Heart left ventricle (tissue), 16 donors: Measurements from ENCODE around the gene OMA1. TPM values are rescaled to one million over a fixed set of nuclear protein-coding genes. Genes with fewer than 3 reads are reported as not detected.

ENCODE experiments used
- ATAC-seq, 4 donors: fragments of 200-7000 bp; cut with Tn5 transposase; one replicate each; pipeline ENCODE4 v1.9.1; 2020 to 2022; ENCODE audit warnings: moderate library complexity in 4 of 4, mild to moderate bottlenecking in 3 of 4, moderate number of reproducible peaks in 1 of 4
- DNase-seq, 5 donors: peaks; one replicate each; pipeline ENCODE4 v3.0.0-alpha.2; 2020
- H3K27ac ChIP-seq, 12 donors: fragments of 200-600 bp; sonication (generic) in 4 of 12; one replicate each; pipeline versions ENCODE4 v1.5.0 to v1.8.0; 2016 to 2022; ENCODE audit warnings: mild to moderate bottlenecking in 2 of 12
- H3K27me3 ChIP-seq, 9 donors: fragments of 200-600 bp; sonication (generic) in 2 of 9; one replicate each; pipeline versions ENCODE4 v1.5.1 to v1.8.0; 2016 to 2022; ENCODE audit warnings: mild to moderate bottlenecking in 3 of 9
- H3K36me3 ChIP-seq, 9 donors: fragments of 200-600 bp; sonication (generic) in 2 of 9; one replicate each; pipeline versions ENCODE4 v1.5.0 to v1.8.0; 2018 to 2022; ENCODE audit warnings: mild to moderate bottlenecking in 2 of 9
- H3K4me1 ChIP-seq, 12 donors: fragments of 200-600 bp; sonication (generic) in 4 of 12; one replicate each; pipeline versions ENCODE4 v1.5.0 to v1.8.0; 2016 to 2022; ENCODE audit warnings: mild to moderate bottlenecking in 3 of 12
- H3K4me3 ChIP-seq, 12 donors: fragments of 200-600 bp; sonication (generic) in 4 of 12; one replicate each; pipeline versions ENCODE4 v1.5.0 to v1.8.0; 2017 to 2022; ENCODE audit warnings: mild to moderate bottlenecking in 9 of 12, moderate library complexity in 4 of 12
- H3K9me3 ChIP-seq, 12 donors: fragments of 200-600 bp; sonication (generic) in 4 of 12; one replicate each; pipeline versions ENCODE4 v1.5.0 to v1.8.0; 2016 to 2022; ENCODE audit warnings: mild to moderate bottlenecking in 1 of 12
- POLR2A ChIP-seq, 2 donors: fragments of 450-650 bp; IDR thresholded peaks; one replicate each; pipeline ENCODE4 v1.6.1; 2017; ENCODE audit warnings: antibody characterized with exemption in 2 of 2, mild to moderate bottlenecking in 2 of 2, moderate library complexity in 2 of 2
- WGBS, 4 donors: extraction: QIAGEN DNeasy Blood & Tissue Kit in 2 of 4; methylation state at CpG; one replicate each; pipeline versions ENCODE4 v1.1.5 to v1.1.7; 2013 to 2018; 5-methylcytosine and 5-hydroxymethylcytosine counted together
- intact Hi-C, 10 donors: fragments of 100-400 bp; cut with DNase I; formaldehyde crosslinking; loops; one replicate each; pipeline versions ENCODE4 v1.11.1 to v1.14.2; 2022
- polyA plus RNA-seq, 2 donors: library from polyadenylated mRNA; stranded (reverse); fragments of 200-250 nt; gene quantifications; one replicate each; pipeline ENCODE4 v1.2.3, GENCODE V29; 2013
- total RNA-seq, 9 donors: library from RNA; depleted of rRNA in 2 of 9; stranded (reverse); fragments of >200 nt in 2 of 9; fragmentation: NEBNext Ultra II Directional in 3 of 9; extraction: Animal tissue kit (Norgen Biotek cat#: 25700) in 3 of 9; gene quantifications; one replicate each; pipeline versions ENCODE4 v1.1.0 to v1.2.4, GENCODE V29; 2016 to 2023
- TF ChIP-seq, protein P1 (sequence below), 12 donors: fragments of 200-600 bp; sonication (generic) in 4 of 12; IDR thresholded peaks; one replicate each; pipeline versions ENCODE4 v1.5.0 to v1.8.0; 2018 to 2022; ENCODE audit warnings: antibody characterized with exemption in 12 of 12, mild to moderate bottlenecking in 5 of 12
- donor health status: ischemic (EF 13 %, LVEDD 7.1; RV severe dilation, severe dysfunction).
- donor health status: healthy with polysubstance abuse.
- donor health status: DM: no; HTN: yes; CAD: no.
- donor health status: DM: no; HTN: no; CAD: no.
- donor health status: ischemic (EF 25% LVEDD 6.9; RV normal size, moderate dysfunction).
- donor health status: ischemic (EF 25% LVEDD 5.7; RV mildly dilated, moderate dysfunction).
- donor health status: healthy.
- donor health status: DM: yes; HTN: yes; CAD: no.
- donor health status: ischemic (EF 35%, LVEDD 5.7; RV mildly dilated, moderate dysfunction).
- donor health status: nonischemic (EF 11% LVEDD 7.7; RV severe dilation, severe dysfunction).
- donor health status: DM: yes; HTN: yes; CAD: no.
- donor health status: PGD.
- donor health status: ischemic (EF 29% LVEDD 5.4; RV normal size, mild dysfunction).
- donor health status: nonischemic (EF 23%, LVEDD 6.1; RV moderate dilation, normal function).

The OMA1 gene
- total and polyA plus RNA-seq, 11 donors, result 9.6 to 44.5 (median 28.2) TPM

DNA sequence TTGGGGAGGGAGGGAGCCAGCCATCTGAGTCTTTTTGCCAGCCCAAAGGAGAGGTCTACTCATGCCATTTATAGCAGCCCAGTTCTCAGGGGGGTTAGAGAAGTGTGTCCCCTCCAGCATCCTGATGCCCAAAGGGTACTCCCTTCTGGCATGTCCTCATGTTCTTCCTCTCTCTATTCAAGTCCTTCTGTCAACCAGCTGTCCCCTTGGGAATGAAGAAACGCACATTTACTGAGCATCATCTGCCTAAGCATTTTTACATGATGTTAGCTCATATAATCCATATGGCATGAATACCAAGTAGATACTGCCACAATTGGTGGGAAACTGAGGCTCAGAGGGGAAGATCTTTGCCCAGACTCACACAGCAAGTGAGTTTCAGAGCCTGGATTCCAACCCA is 45.3 kb upstream of the OMA1 start:
- H3K27ac ChIP-seq, result no peak overlapping the region
- TF ChIP-seq POLR2A (IDR thresholded peaks at IDR 0.05), result no peak
- TF ChIP-seq, protein P1, sequence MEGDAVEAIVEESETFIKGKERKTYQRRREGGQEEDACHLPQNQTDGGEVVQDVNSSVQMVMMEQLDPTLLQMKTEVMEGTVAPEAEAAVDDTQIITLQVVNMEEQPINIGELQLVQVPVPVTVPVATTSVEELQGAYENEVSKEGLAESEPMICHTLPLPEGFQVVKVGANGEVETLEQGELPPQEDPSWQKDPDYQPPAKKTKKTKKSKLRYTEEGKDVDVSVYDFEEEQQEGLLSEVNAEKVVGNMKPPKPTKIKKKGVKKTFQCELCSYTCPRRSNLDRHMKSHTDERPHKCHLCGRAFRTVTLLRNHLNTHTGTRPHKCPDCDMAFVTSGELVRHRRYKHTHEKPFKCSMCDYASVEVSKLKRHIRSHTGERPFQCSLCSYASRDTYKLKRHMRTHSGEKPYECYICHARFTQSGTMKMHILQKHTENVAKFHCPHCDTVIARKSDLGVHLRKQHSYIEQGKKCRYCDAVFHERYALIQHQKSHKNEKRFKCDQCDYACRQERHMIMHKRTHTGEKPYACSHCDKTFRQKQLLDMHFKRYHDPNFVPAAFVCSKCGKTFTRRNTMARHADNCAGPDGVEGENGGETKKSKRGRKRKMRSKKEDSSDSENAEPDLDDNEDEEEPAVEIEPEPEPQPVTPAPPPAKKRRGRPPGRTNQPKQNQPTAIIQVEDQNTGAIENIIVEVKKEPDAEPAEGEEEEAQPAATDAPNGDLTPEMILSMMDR (IDR thresholded peaks at IDR 0.05), result no peak

GRCh38 chr1:58590019-58590418 is 43.5 kb upstream of the OMA1 start:
- H3K27ac ChIP-seq, result no peak overlapping the region

More for the DNA sequence above, 45.3 kb upstream of the OMA1 start:
- Histone ChIP-seq H3K4me1 (peaks cover 0 to 18% (median 9%) of the 10 kb centered on the region in 12 donors), H3K9me3 (no peaks in the 10 kb centered on the region), H3K4me3 (no peak overlapping the region), H3K36me3 (no peaks in the 10 kb centered on the region), H3K27me3 (no peaks in the 10 kb centered on the region)
- 56 to 100% (median 66%) methylated on average over 1 of the region's 1 CpG for WGBS, 4 donors
- DNase-seq (no peak), ATAC-seq (no peak)
- intact Hi-C loops, result no loop called here

GRCh38 chr1:58588396-58588795 is 41.9 kb upstream of the OMA1 start:
- Histone ChIP-seq H3K36me3 (no peaks in the 10 kb centered on the region), H3K4me1 (peaks cover 0 to 32% (median 10%) of the 10 kb centered on the region in 12 donors), H3K4me3 (no peak overlapping the region), H3K27me3 (peaks cover 0 to 4% (median 0%) of the 10 kb centered on the region in 9 donors), H3K27ac (no peak overlapping the region), H3K9me3 (no peaks in the 10 kb centered on the region)
- ATAC-seq, result no peak
- DNase-seq, result no peak
- intact Hi-C loops, result no loop called here
- WGBS, 4 donors, result 77 to 84% (median 79%) methylated on average over 5 of the region's 5 CpGs
- TF ChIP-seq, protein P1 (IDR thresholded peaks at IDR 0.05), result no peak
- no peak for TF ChIP-seq POLR2A (IDR thresholded peaks at IDR 0.05)

More at GRCh38 chr1:58590019-58590418, 43.5 kb upstream of the OMA1 start:
- Histone ChIP-seq H3K27me3 (peaks cover 0 to 4% (median 0%) of the 10 kb centered on the region in 9 donors), H3K9me3 (no peaks in the 10 kb centered on the region), H3K4me1 (peaks cover 0 to 18% (median 10%) of the 10 kb centered on the region in 12 donors), H3K36me3 (no peaks in the 10 kb centered on the region), H3K4me3 (no peak overlapping the region)
- no peak for TF ChIP-seq POLR2A (IDR thresholded peaks at IDR 0.05)
- TF ChIP-seq, protein P1 (IDR thresholded peaks at IDR 0.05), result no peak
- ATAC-seq, result peak in 1 of 4 donors; percentile 29
- intact Hi-C loops, result no loop called here
- no peak for DNase-seq

- Histone ChIP-seq H3K4me1 (peaks cover 0 to 32% (median 9%) of the 10 kb centered on the region in 12 donors), H3K27ac (no peak overlapping the region), H3K9me3 (no peaks in the 10 kb centered on the region), H3K4me3 (no peak overlapping the region), H3K36me3 (no peaks in the 10 kb centered on the region), H3K27me3 (peaks cover 0 to 4% (median 0%) of the 10 kb centered on the region in 9 donors)
- intact Hi-C loops, result no loop called here
- TF ChIP-seq, protein P1 (IDR thresholded peaks at IDR 0.05), result no peak
- TF ChIP-seq POLR2A (IDR thresholded peaks at IDR 0.05), result no peak
- DNase-seq (no peak), ATAC-seq (no peak)
- 88 to 93% (median 91%) methylated on average over 2 of the region's 2 CpGs for WGBS, 4 donors
These were observed 41.1 kb upstream of the OMA1 start for GRCh38 chr1:58587667-58588066.
